Osteocyte (in vitro differentiated cells): ENCODE data around the gene BCR. TPM values are rescaled to one million over a fixed set of nuclear protein-coding genes. Genes with fewer than 3 reads are reported as not detected.

Experiments
- DNase-seq: peaks from one replicate; pipeline ENCODE4 v3.0.0; 2021; ENCODE audit warnings: mixed read lengths; ENCODE audit not compliant: unreplicated experiment; ENCODE audit errors: extremely low spot score
- H3K27ac Mint-ChIP-seq: one replicate; pipeline ENCODE4 v1.8.0; 2021; ENCODE audit warnings: mild to moderate bottlenecking, mixed read lengths; ENCODE audit not compliant: unreplicated experiment
- H3K27me3 Mint-ChIP-seq: one replicate; pipeline ENCODE4 v1.8.0; 2021; ENCODE audit warnings: mixed read lengths; ENCODE audit not compliant: unreplicated experiment
- H3K36me3 Mint-ChIP-seq: one replicate; pipeline ENCODE4 v1.8.0; 2021; ENCODE audit warnings: mixed read lengths; ENCODE audit not compliant: unreplicated experiment
- H3K4me1 Mint-ChIP-seq: one replicate; pipeline ENCODE4 v1.8.0; 2021; ENCODE audit warnings: mixed read lengths; ENCODE audit not compliant: unreplicated experiment
- H3K4me3 Mint-ChIP-seq: one replicate; pipeline ENCODE4 v1.8.0; 2021; ENCODE audit warnings: mild to moderate bottlenecking, moderate library complexity, mixed read lengths; ENCODE audit not compliant: unreplicated experiment
- H3K9me3 Mint-ChIP-seq: one replicate; pipeline ENCODE4 v1.8.0; 2021; ENCODE audit warnings: mixed read lengths; ENCODE audit not compliant: unreplicated experiment
- CTCF ChIP-seq: fragments of 200-600 bp; sonication (generic); IDR thresholded peaks from 2 replicates; pipeline ENCODE4 v1.5.0; 2021; ENCODE audit warnings: antibody characterized with exemption, mild to moderate bottlenecking, moderate library complexity
- total RNA-seq: library from RNA; stranded (reverse); gene quantifications from 2 replicates; pipeline ENCODE4 v1.2.1, GENCODE V29; 2021

Gene BCR
- total RNA-seq, 1 donor from 2014 or later = 35.3 TPM

- peaks cover 2% of the 10 kb centered on the region for H3K36me3 Mint-ChIP-seq
- H3K27ac Mint-ChIP-seq = peak overlapping the region; percentile 41
- no peaks in the 10 kb centered on the region for H3K27me3 Mint-ChIP-seq
- H3K4me3 Mint-ChIP-seq = peak overlapping the region; percentile 18
- TF ChIP-seq CTCF = no peak
- no peak for DNase-seq
- no peaks in the 10 kb centered on the region for H3K9me3 Mint-ChIP-seq
- peaks cover 19% of the 10 kb centered on the region for H3K4me1 Mint-ChIP-seq
Observed at GRCh38 chr22:23146478-23147205, 33.7 kb upstream of the BCR start.

- no peak for DNase-seq
- Mint-ChIP-seq H3K27me3 (no peaks in the 10 kb centered on the region), H3K4me3 (no peak overlapping the region), H3K27ac (no peak overlapping the region), H3K36me3 (peaks cover 2% of the 10 kb centered on the region), H3K4me1 (peaks cover 14% of the 10 kb centered on the region), H3K9me3 (no peaks in the 10 kb centered on the region)
- no peak for TF ChIP-seq CTCF
Observed at GRCh38 chr22:23147617-23148387, 32.5 kb upstream of the BCR start.

- no peak overlapping the region for H3K4me3 Mint-ChIP-seq
- no peaks in the 10 kb centered on the region for H3K27me3 Mint-ChIP-seq
- TF ChIP-seq CTCF = no peak
- peaks cover 14% of the 10 kb centered on the region for H3K4me1 Mint-ChIP-seq
- DNase-seq = no peak
- H3K9me3 Mint-ChIP-seq = no peaks in the 10 kb centered on the region
- peaks cover 4% of the 10 kb centered on the region for H3K36me3 Mint-ChIP-seq
- H3K27ac Mint-ChIP-seq = no peak overlapping the region
Observed at GRCh38 chr22:23149743-23150238, 30.5 kb upstream of the BCR start.

- H3K36me3 Mint-ChIP-seq = peaks cover 4% of the 10 kb centered on the region
- no peak for TF ChIP-seq CTCF
Observed at GRCh38 chr22:23150762-23151161, 29.5 kb upstream of the BCR start.

GRCh38 chr22:23151827-23152226, 28.5 kb upstream of the BCR start:
- Mint-ChIP-seq H3K4me1 (peaks cover 6% of the 10 kb centered on the region), H3K27ac (no peak overlapping the region), H3K9me3 (no peaks in the 10 kb centered on the region), H3K4me3 (no peak overlapping the region), H3K27me3 (no peaks in the 10 kb centered on the region), H3K36me3 (peaks cover 4% of the 10 kb centered on the region)
- no peak for DNase-seq
- TF ChIP-seq CTCF = no peak

More at GRCh38 chr22:23150762-23151161, 29.5 kb upstream of the BCR start:
- H3K4me1 Mint-ChIP-seq = peaks cover 6% of the 10 kb centered on the region
- no peaks in the 10 kb centered on the region for H3K27me3 Mint-ChIP-seq
- H3K4me3 Mint-ChIP-seq = no peak overlapping the region
- H3K27ac Mint-ChIP-seq = no peak overlapping the region
- H3K9me3 Mint-ChIP-seq = no peaks in the 10 kb centered on the region
- no peak for DNase-seq
